Ishikawa (cell line): ENCODE data around the gene NOS3.

ENCODE experiments used
- CEBPB ChIP-seq: IDR thresholded peaks from 2 replicates; pipeline ENCODE4 v1.6.1; 2012
- EGR1 ChIP-seq: IDR thresholded peaks from 2 replicates; pipeline ENCODE4 v1.6.1; 2012
- RAD21 ChIP-seq: IDR thresholded peaks from 2 replicates; pipeline ENCODE4 v1.6.1; 2012; ENCODE audit warnings: low read depth
- TAF1 ChIP-seq: IDR thresholded peaks from 2 replicates; pipeline ENCODE4 v1.6.1; 2012; ENCODE audit warnings: low read depth, mild to moderate bottlenecking
- TCF12 ChIP-seq: IDR thresholded peaks from 2 replicates; pipeline ENCODE4 v1.6.1; 2012; ENCODE audit warnings: low read depth
- YY1 ChIP-seq: IDR thresholded peaks from 2 replicates; pipeline ENCODE4 v1.6.1; 2012; ENCODE audit warnings: low read depth
- ZBTB7A ChIP-seq: IDR thresholded peaks from 2 replicates; pipeline ENCODE4 v1.6.1; 2012; ENCODE audit warnings: low read depth

DNA sequence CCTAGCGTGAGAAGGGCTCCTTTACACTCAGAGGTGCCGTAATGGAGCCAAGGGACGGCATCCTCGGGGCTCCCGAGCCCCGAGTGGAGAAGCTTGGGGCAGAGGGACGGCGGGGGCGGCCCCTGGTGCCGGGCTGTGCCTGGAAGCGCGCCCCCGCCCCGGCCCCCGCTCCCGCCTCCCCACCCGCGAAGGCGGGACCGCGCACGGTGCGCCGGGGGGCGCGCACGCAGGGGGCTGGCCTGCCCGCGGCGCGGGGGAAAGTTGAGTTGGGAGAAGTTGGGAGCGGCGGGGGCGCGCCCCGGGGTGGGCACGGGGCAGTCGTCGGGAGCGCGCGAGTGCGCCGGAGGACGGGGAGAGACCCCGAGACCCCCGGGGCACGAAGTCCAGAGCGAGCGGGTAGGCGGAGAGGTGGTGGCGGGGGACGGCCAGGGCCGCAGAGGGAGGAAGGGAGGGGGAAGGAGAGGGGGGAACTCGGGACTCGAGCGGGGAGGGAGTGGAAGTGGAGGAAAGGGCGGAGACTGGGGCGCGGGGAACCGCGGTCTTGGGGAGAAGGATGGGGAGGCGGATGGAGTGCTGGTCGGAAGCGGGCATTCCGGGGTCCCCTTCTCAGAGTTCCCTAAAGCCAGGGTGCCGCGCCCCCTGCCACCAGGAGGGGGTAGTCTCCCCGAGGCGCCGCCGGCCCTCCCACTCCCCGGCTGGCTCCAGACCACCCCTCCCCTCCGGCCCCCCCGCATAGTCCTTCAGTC, 68.7 kb downstream of the NOS3 start, which contains the start of gene SLC4A2:
- TF ChIP-seq RAD21 (no peak), TAF1 (peak; percentile 37; the same call in 1 of the 2 replicates), TCF12 (no peak), CEBPB (no peak), YY1 (no peak), EGR1 (peak; percentile 35), ZBTB7A (peak; percentile 96)
